H1 (cell line): Measurements from ENCODE around the gene DTNB. TPM values are rescaled to one million over a fixed set of nuclear protein-coding genes. Genes with fewer than 3 reads are reported as not detected.

ENCODE experiments used
- BACH1 ChIP-seq: IDR thresholded peaks from 2 replicates; pipeline ENCODE4 v1.6.1; 2012; ENCODE audit warnings: low read length, improper control_type of control experiment
- CHD1 ChIP-seq: IDR thresholded peaks from 2 replicates; pipeline ENCODE4 v1.6.1; 2012; ENCODE audit warnings: low read depth, low read length, improper control_type of control experiment
- CHD7 ChIP-seq: fragments of 300-600 bp; sonication (generic); IDR thresholded peaks from 2 replicates; pipeline ENCODE4 v1.7.1; 2012; ENCODE audit warnings: low read length, moderate library complexity, mild to moderate bottlenecking, inconsistent platforms; ENCODE audit not compliant: insufficient replicate concordance
- EZH2 ChIP-seq: fragments of 200-600 bp; sonication (generic); IDR thresholded peaks from 2 replicates; pipeline ENCODE4 v1.7.1; 2012; ENCODE audit warnings: low read depth, mild to moderate bottlenecking, moderate library complexity, low read length, inconsistent platforms; ENCODE audit not compliant: severe bottlenecking
- KDM4A ChIP-seq: IDR thresholded peaks from one replicate; pipeline ENCODE4 v1.7.1; 2012; ENCODE audit warnings: low read depth, mild to moderate bottlenecking, moderate library complexity, low read length, inconsistent platforms; ENCODE audit not compliant: severe bottlenecking
- NRF1 ChIP-seq: IDR thresholded peaks from 2 replicates; pipeline ENCODE4 v1.6.1; 2011; ENCODE audit warnings: mild to moderate bottlenecking, low read depth, low read length, improper control_type of control experiment
- SIRT6 ChIP-seq: IDR thresholded peaks from one replicate; pipeline ENCODE4 v1.7.1; 2012; ENCODE audit warnings: low read length, inconsistent platforms
- polyA plus RNA-seq, 7 experiments: library from polyadenylated mRNA; depleted of rRNA in 3 of 7; stranded (reverse) in 5 of 7; unstranded in 2 of 7; fragments of >200 nt in 5 of 7; fragments of 200-250 nt in 2 of 7; gene quantifications; 1 replicate in 5 of 7; 2 replicates in 1 of 7; 4 replicates in 1 of 7; pipeline versions ENCODE4 v1.2.1 to v1.2.3, GENCODE V29; 2011 to 2013; ENCODE audit warnings: missing spikeins in 2 of 7, mixed read lengths in 2 of 7
- total RNA-seq: library from RNA; stranded (reverse); fragmentation: NEBNext Ultra II Directional; extraction: Animal tissue kit (Norgen Biotek cat#: 25700); gene quantifications from 2 replicates; pipeline ENCODE4 v1.2.1, GENCODE V29; 2021

Gene DTNB
- total and polyA plus RNA-seq, 2 of the 8 experiments (the other 6 are each of a cell fraction or from before 2014, with no cell fraction given) = 39.6 to 49.5 TPM

GRCh38 chr2:25380586-25381375 is 292.6 kb downstream of the DTNB start (continued):
- TF ChIP-seq CHD1 (no peak), CHD7 (no peak), KDM4A (no peak), SIRT6 (no peak), EZH2 (no peak), NRF1 (no peak), BACH1 (no peak)
